Fibroblast of skin of right biceps (primary cell): ENCODE data around the gene MAST4.

ENCODE experiments used
- DNase-seq: peaks from one replicate; pipeline ENCODE4 v3.0.0-alpha.2; 2013

Gene MAST4

GRCh38 chr5:66850354-66851075 is 254.3 kb downstream of the MAST4 start:
- DNase-seq: peak; percentile 49

DNA sequence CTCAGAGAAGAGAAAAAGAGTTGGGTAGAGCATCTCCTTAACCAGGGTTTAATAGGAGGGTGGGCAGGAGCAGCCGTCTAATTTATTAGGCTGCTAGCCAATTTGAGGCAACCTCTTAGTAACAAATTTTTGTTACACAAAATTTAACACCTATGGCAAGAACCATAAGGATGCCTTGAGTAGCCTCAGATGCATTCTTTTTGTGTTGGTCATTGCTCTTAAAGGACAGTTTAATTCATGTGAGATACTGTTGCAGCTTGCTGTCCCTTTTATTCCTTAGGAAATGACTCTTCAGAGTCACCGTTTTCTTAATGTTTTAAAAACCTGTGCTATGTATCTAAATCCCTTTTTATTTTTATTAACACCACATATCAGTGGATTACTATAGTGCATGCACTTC is 255.1 kb downstream of the MAST4 start:
- peak; percentile 51 for DNase-seq

GRCh38 chr5:66854416-66854815 is 258.2 kb downstream of the MAST4 start:
- no peak for DNase-seq

DNA sequence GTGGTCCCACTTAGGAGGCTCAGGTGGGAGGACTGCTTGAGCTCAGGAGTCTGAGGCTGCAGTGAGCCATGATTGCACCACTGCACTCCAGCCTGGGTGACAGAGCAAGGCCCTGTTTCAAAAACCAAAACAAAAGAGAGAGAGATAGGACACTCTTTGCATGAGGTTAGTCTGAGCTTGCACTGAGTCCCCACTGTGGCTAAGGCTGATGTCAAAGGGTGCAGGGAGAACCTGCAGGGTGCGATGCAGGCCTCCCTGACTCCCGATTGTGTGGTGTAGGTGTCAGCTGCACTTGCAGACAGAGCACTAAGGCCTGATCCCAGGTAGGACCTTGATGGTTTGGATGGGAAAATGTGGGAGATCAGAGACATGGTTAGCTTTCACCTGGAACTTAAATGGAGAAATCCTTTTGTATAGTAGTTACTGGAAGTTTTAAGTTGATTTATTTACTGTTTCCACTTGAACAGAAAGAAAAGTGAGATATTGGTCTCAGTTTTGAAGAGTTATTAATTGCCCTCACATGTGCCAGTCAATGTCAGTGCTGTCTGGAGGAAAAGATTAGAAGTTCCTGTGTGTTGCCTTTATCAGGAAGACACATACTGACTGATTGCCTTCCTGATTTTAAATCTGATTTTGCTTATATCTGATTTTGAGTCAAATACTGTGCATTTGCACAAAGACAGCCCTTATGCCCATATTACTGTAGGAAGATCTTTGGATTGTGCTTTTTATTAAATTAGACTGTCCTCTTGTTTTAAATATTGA is 260.0 kb downstream of the MAST4 start:
- DNase-seq: no peak

DNA sequence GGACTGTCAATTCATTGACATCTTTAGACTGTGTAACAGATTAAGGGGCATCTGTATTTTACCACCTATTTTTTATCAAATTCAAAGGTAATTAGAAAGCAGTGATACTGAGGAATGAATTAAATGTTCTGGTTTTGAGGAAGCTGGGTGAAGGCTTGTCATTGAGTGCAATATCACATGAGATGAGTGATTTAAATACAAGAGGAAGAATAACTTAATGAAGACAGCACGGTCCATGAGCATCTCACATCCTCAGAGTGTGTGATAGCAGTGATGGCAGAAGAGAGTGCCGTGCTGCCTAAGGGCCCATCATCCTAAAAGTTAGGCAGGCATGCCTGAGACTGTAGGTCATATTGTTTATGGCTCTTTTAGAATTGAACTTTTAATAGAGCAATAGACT is 263.3 kb downstream of the MAST4 start:
- DNase-seq: no peak

GRCh38 chr5:66860199-66860975 is 264.2 kb downstream of the MAST4 start:
- DNase-seq: peak; percentile 38

- DNase-seq: no peak
Observed at GRCh38 chr5:66861402-66861801, 265.2 kb downstream of the MAST4 start.

DNA sequence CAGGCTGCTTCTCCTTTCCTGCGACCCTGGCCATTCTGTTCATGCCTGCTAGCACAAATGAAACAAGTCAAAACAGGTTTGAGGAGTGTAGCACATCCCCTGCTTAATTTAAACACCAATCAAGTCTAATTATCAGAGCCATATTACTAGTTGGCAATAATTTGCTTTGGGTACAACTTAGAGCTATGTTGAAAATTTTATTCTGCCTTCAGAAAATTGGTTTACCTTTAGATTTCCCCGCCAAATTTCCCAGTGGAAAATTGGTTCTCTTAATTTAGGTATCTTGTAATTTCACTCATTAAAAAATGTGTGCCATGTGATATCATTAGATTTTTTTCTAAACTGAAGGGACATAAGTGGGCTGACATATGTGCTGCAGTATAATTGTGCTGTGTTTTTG is 265.8 kb downstream of the MAST4 start:
- DNase-seq: no peak

DNA sequence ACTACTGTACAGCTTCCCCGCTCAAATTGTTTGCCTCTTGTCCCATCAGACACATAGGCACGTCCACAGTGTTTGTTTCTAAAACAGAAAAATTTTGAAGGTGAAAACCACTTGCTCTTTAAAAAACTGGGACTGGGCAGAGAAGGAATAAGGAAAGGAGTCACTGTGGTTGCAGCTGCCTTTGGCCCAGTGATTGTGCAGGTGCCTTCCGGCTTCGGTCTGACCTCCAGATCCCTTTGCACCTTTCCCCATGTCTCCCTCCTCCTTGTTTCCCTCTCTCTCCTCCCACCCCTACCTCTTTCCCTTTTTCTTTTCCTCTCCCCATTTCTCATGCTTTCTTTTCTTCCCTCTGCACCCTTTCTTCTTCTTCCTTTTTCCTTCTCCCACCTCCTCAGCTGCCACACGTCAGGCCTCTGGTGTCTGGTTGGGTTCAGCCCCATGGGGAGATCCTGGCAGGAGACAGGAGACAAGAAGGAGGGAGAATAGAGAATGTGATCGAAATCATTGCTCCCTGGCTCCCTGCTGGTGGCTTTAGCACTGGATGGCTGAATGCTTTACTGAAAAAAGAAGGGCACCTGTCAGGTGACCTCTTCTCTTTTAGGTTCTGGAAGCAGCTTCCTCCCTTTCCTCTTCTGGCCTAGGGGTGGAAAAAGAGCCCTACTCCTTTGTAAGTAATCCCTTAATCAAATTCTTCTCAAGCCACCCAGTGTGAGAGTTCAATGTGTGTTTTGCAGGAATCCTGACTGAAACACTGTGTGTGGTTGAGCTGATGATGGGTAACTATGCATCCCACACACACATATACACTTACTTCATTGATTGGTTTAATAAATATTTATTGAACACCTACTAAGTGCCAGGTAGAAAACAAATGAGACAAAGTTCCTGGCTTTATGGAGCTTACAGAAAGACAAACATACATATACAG is 267.3 kb downstream of the MAST4 start:
- DNase-seq: peak; percentile 30

DNA sequence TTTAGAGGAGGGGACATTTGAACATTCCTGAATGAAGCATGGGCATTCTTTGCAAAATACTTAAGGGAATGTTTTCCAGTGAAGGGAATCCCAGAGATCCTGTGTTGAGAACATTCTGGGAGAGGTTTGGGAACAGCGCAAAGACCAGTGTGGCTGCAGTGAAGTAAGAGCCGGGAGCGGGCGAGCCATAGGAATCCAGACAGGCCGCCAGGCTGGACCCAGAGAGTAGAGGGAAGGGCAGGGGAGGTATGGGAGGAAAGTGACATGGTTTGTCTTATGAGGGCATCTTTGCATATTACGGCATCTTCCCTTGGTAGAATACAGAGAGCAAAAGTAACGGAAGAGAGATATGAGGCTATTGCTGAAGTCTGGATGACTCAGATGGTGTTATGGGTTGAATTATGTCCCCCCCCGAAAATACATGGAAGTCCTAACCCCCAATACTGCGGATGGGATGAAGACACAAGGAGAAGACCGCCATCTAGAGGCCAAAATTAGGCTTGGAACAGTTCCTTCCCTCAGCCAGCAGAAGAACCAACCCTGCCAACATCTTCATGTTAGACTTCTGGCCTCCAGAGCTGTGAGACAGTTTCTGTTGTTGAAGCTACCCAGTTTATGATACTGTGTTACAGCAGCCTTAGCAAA is 268.2 kb downstream of the MAST4 start:
- DNase-seq: peak; percentile 77

GRCh38 chr5:66867618-66868322 is 271.6 kb downstream of the MAST4 start:
- no peak for DNase-seq

GRCh38 chr5:66869347-66869746 is 273.2 kb downstream of the MAST4 start:
- no peak for DNase-seq

- no peak for DNase-seq
Observed at GRCh38 chr5:66870708-66871107, 274.5 kb downstream of the MAST4 start.

DNA sequence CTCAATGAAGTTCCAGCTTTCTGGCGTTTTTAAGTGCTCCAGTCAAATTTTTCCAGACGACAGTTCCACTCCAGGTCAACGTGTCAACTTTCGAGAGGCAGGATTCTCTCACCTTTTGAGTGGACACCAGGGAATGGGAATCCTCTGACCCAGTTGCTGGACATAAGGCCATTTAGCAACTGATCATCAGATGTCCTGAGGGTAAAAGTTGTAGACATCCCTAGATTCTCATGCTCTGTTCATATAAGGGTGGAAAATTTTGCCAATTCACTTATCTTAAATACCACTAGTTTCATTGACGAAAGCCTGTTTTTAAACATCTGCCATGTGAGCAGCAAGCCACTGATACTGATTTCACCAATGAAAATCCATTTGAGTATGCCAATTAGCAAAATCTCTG is 275.5 kb downstream of the MAST4 start:
- DNase-seq: no peak

DNA sequence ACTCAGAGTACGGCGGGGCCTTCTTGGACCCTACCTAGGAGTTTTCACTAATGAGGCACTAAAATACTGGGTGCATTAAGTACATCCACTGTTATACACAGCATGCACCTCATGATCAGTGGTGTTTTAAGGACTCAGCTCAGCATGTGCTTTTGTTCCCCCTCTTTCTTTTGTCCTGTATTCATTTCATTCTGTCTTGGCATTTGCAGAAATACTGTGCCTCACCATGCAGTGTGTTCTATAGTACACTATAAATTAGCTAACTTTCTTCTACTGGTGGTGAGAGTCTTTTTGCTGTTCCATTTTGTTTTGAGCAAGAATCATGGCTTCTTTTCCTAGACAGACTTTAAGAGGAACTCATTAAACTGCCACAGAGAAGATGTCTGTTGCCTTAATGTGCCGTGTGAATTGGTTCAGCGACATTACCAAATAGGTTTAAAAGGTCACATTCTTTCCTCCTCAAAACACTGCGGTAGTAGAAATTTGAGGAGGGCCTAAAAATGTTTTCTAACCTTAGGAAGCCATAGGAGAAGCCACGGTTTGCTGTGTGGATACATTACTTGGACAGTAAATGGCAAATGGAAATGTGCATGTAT is 276.6 kb downstream of the MAST4 start:
- no peak for DNase-seq

GRCh38 chr5:66874004-66874403 is 277.8 kb downstream of the MAST4 start:
- no peak for DNase-seq

- DNase-seq: no peak
Observed at GRCh38 chr5:66875315-66875714, 279.1 kb downstream of the MAST4 start.

- DNase-seq: no peak
Observed at GRCh38 chr5:66876266-66876807, 280.1 kb downstream of the MAST4 start.

- no peak for DNase-seq
Observed at GRCh38 chr5:66877843-66878242, 281.6 kb downstream of the MAST4 start.

DNA sequence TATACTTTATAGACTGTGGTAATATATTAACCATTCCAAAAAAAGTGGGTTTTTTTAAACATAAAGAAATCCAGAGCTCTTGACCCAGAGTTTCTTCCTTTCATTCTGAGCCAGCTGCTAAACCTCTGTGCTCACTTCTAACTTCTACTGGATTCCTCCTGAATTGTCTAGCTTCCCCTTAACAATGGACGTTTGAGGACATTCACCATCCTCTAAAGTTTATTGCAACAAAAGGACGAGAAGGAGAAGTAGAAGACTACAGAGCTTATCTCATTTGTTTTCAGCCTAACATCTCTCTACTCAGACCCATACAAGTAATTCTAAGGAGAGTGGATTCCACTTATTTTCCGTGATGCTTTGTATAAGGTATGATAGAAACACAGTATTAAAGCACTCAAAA is 284.2 kb downstream of the MAST4 start:
- no peak for DNase-seq
